GM12878 (cell line): Measurements from ENCODE around the gene RAB7B.

ENCODE experiments used
- BCL11A ChIP-seq: IDR thresholded peaks from 2 replicates; pipeline ENCODE4 v1.6.1; 2011; ENCODE audit warnings: low read depth, low read length
- EED ChIP-seq: sonication (generic); IDR thresholded peaks from 2 replicates; pipeline ENCODE4 v1.6.1; 2016; ENCODE audit warnings: antibody characterized with exemption, low read depth
- EZH2 ChIP-seq: IDR thresholded peaks from 2 replicates; pipeline ENCODE4 v1.6.1; 2012; ENCODE audit warnings: low read depth, mild to moderate bottlenecking, control low read depth, inconsistent platforms, low read length, borderline replicate concordance; ENCODE audit not compliant: control insufficient read depth
- NFYA ChIP-seq: IDR thresholded peaks from 2 replicates; pipeline ENCODE4 v1.6.1; 2011; ENCODE audit warnings: low read depth, mild to moderate bottlenecking, low read length, improper control_type of control experiment, borderline replicate concordance
- NRF1 ChIP-seq: conservative IDR thresholded peaks from 2 replicates; pipeline ENCODE4 v1.6.1; 2011; ENCODE audit warnings: mild to moderate bottlenecking, low read depth, low read length, improper control_type of control experiment
- POLR2AphosphoS5 ChIP-seq: IDR thresholded peaks from 2 replicates; pipeline ENCODE4 v1.6.1; 2011; ENCODE audit warnings: mild to moderate bottlenecking, low read length, inconsistent platforms
- RAD21 ChIP-seq: IDR thresholded peaks from 2 replicates; pipeline ENCODE4 v1.6.1; 2011; ENCODE audit warnings: mild to moderate bottlenecking, low read depth, low read length, moderate library complexity; ENCODE audit not compliant: insufficient read depth
- ZNF274 ChIP-seq: IDR thresholded peaks from one replicate; pipeline ENCODE4 v1.8.0; 2011; ENCODE audit not compliant: insufficient read length, insufficient read depth
- TF ChIP-seq, protein P1 (sequence below), 3 experiments: IDR thresholded peaks in 2 of 3; conservative IDR thresholded peaks in 1 of 3; 2 replicates each; pipeline ENCODE4 v1.5.1; 2011; ENCODE audit warnings: low read depth in 3 of 3, low read length in 3 of 3, mild to moderate bottlenecking in 3 of 3, control low read depth in 2 of 3, moderate library complexity in 2 of 3, inconsistent platforms in 1 of 3, mixed read lengths in 1 of 3; ENCODE audit not compliant: control insufficient read depth in 2 of 3, insufficient read depth in 1 of 3; ENCODE audit errors: extremely low read depth in 1 of 3
- TF ChIP-seq, protein P2 (sequence below): IDR thresholded peaks from 2 replicates; pipeline ENCODE4 v1.6.1; 2012; ENCODE audit warnings: mild to moderate bottlenecking, low read depth, low read length

DNA sequence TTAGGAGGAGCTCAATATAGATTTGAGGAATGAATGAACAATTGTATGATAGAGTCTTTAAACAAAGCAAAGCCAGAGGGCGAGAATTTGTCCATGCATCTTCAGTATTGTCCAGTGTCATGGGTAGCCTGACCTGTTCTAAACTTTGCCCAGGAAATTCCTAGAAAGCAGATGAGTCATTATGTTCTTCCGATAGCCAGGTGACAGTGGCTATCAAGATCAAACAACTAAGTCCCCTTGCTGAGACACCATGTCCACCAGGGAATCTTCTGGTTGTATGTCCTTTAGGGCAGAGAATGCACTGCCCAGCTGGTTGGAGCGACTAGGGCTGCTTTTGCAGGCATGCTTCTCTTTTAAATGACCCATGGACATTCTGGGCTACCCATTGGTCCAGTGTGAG lies 58.1 kb downstream of the RAB7B start:
- TF ChIP-seq EED (no peak), NFYA (no peak), RAD21 (no peak), POLR2AphosphoS5 (no peak), BCL11A (no peak), EZH2 (no peak), NRF1 (no peak), ZNF274 (no peak)
- TF ChIP-seq, protein P1, sequence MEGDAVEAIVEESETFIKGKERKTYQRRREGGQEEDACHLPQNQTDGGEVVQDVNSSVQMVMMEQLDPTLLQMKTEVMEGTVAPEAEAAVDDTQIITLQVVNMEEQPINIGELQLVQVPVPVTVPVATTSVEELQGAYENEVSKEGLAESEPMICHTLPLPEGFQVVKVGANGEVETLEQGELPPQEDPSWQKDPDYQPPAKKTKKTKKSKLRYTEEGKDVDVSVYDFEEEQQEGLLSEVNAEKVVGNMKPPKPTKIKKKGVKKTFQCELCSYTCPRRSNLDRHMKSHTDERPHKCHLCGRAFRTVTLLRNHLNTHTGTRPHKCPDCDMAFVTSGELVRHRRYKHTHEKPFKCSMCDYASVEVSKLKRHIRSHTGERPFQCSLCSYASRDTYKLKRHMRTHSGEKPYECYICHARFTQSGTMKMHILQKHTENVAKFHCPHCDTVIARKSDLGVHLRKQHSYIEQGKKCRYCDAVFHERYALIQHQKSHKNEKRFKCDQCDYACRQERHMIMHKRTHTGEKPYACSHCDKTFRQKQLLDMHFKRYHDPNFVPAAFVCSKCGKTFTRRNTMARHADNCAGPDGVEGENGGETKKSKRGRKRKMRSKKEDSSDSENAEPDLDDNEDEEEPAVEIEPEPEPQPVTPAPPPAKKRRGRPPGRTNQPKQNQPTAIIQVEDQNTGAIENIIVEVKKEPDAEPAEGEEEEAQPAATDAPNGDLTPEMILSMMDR (IDR thresholded peaks at IDR 0.05 in 2 of 3, conservative IDR thresholded peaks at IDR 0.05 in 1 of 3; ENCODE audit: control insufficient read depth in 2 of 3, extremely low read depth in 1 of 3, insufficient read depth in 1 of 3, low read depth in 3 of 3, low read length in 3 of 3) = no peak
- TF ChIP-seq, protein P2, sequence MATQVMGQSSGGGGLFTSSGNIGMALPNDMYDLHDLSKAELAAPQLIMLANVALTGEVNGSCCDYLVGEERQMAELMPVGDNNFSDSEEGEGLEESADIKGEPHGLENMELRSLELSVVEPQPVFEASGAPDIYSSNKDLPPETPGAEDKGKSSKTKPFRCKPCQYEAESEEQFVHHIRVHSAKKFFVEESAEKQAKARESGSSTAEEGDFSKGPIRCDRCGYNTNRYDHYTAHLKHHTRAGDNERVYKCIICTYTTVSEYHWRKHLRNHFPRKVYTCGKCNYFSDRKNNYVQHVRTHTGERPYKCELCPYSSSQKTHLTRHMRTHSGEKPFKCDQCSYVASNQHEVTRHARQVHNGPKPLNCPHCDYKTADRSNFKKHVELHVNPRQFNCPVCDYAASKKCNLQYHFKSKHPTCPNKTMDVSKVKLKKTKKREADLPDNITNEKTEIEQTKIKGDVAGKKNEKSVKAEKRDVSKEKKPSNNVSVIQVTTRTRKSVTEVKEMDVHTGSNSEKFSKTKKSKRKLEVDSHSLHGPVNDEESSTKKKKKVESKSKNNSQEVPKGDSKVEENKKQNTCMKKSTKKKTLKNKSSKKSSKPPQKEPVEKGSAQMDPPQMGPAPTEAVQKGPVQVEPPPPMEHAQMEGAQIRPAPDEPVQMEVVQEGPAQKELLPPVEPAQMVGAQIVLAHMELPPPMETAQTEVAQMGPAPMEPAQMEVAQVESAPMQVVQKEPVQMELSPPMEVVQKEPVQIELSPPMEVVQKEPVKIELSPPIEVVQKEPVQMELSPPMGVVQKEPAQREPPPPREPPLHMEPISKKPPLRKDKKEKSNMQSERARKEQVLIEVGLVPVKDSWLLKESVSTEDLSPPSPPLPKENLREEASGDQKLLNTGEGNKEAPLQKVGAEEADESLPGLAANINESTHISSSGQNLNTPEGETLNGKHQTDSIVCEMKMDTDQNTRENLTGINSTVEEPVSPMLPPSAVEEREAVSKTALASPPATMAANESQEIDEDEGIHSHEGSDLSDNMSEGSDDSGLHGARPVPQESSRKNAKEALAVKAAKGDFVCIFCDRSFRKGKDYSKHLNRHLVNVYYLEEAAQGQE = no peak
